Activated CD8-positive, alpha-beta memory T cell treated with anti-CD3 and anti-CD28 coated beads, Interleukin-2, amount 10 ng/mL, durations not matched to agents 7 days and 5 days (primary cell): ENCODE results near the gene ZNHIT2. TPM values are rescaled to one million over a fixed set of nuclear protein-coding genes. Genes with fewer than 3 reads are reported as not detected.
A peak's percentile ranks its signal among the peaks of the same experiment; 100 is the strongest.

Source experiments
- ATAC-seq: fragments of 150-1000 bp; cut with Tn5 transposase; one replicate; pipeline ENCODE4 v1.10.0; 2021; ENCODE audit warnings: moderate library complexity
- CTCF ChIA-PET: fragments of 350-600 bp; sonication (Branson Sonifier 250); formaldehyde crosslinking; loops from one replicate; lab custom pipeline; 2021; ENCODE audit warnings: antibody characterized with exemption; lab: Charles Lee
- DNase-seq: peaks from one replicate; pipeline ENCODE4 v3.0.0-alpha.2; 2020
- H3K27ac Mint-ChIP-seq: one replicate; pipeline ENCODE4 v1.8.0; 2021; ENCODE audit warnings: mild to moderate bottlenecking, mixed read lengths
- H3K27me3 Mint-ChIP-seq: one replicate; pipeline ENCODE4 v1.8.0; 2021; ENCODE audit warnings: mixed read lengths
- H3K36me3 Mint-ChIP-seq: one replicate; pipeline ENCODE4 v1.8.0; 2021; ENCODE audit warnings: mild to moderate bottlenecking, mixed read lengths
- H3K4me1 Mint-ChIP-seq: one replicate; pipeline ENCODE4 v1.8.0; 2021; ENCODE audit warnings: mixed read lengths
- H3K4me3 Mint-ChIP-seq: one replicate; pipeline ENCODE4 v1.8.0; 2021; ENCODE audit warnings: mild to moderate bottlenecking, moderate library complexity, mixed read lengths
- H3K9me3 Mint-ChIP-seq: one replicate; pipeline ENCODE4 v1.8.0; 2022; ENCODE audit warnings: low read depth, mixed read lengths
- total RNA-seq, 2 experiments: library from RNA; stranded (reverse); gene quantifications; one replicate each; pipeline ENCODE4 v1.2.3, GENCODE V29; 2021

The ZNHIT2 gene
- total RNA-seq, 2 experiments from 2014 or later: 10.5 to 13.5 TPM

- Mint-ChIP-seq H3K27ac (peak overlapping the region; percentile 85), H3K4me3 (peak overlapping the region; percentile 80), H3K27me3 (no peaks in the 10 kb centered on the region), H3K4me1 (peaks cover 49% of the 10 kb centered on the region), H3K36me3 (peaks cover under 1% of the 10 kb centered on the region), H3K9me3 (no peaks in the 10 kb centered on the region)
- CTCF ChIA-PET: interaction anchor here (0.6 to 5.4 kb wide), 22 partner anchors 8 to 502 kb away, joined by 3 to 114 read pairs (median 4); partner anchors contain the start of genes ARL2, CAPN1, CDC42EP2 and CDCA5
- ATAC-seq: peak; percentile 55
- peak; percentile 84 for DNase-seq
These were observed 4.7 kb downstream of the ZNHIT2 start for GRCh38 chr11:65112546-65113360.

- ATAC-seq: peak; percentile 83
- DNase-seq: peak; percentile 97
- Mint-ChIP-seq H3K27ac (peak within 1 kb of the TSS; percentile 85), H3K27me3 (no peaks in the 10 kb centered on the region), H3K36me3 (no peaks in the 10 kb centered on the region), H3K4me3 (peak within 1 kb of the TSS; percentile 80), H3K9me3 (no peaks in the 10 kb centered on the region), H3K4me1 (peaks cover 49% of the 10 kb centered on the region)
- CTCF ChIA-PET: interaction anchor here (0.6 to 5.4 kb wide), 24 partner anchors 9 to 503 kb away, joined by 3 to 114 read pairs (median 5); partner anchors contain the start of genes ARL2, CAPN1, CDC42EP2 and CDCA5
These were observed 5.6 kb downstream of the ZNHIT2 start, which contains the start of gene TM7SF2 for GRCh38 chr11:65111744-65112545. TSS of gene TM7SF2 (plus strand) at chr11:65111872. CDS start at chr11:65112016, 144 bp downstream.

- no peak for ATAC-seq
- Mint-ChIP-seq H3K4me1 (peaks cover 43% of the 10 kb centered on the region), H3K27ac (peak overlapping the region; percentile 80), H3K27me3 (no peaks in the 10 kb centered on the region), H3K36me3 (peaks cover 1% of the 10 kb centered on the region), H3K4me3 (peak overlapping the region; percentile 80), H3K9me3 (no peaks in the 10 kb centered on the region)
- CTCF ChIA-PET: interaction anchor here (0.6 to 5.4 kb wide), 30 partner anchors 10 to 504 kb away, joined by 3 to 114 read pairs (median 5); partner anchors contain the start of genes ARL2, CAPN1, CDC42EP2 and CDCA5
- no peak for DNase-seq
These were observed 6.2 kb downstream of the ZNHIT2 start for GRCh38 chr11:65111159-65111743.

GRCh38 chr11:65110354-65110861, 7.1 kb downstream of the ZNHIT2 start:
- Mint-ChIP-seq H3K4me1 (peaks cover 41% of the 10 kb centered on the region), H3K27me3 (no peaks in the 10 kb centered on the region), H3K4me3 (no peak overlapping the region), H3K9me3 (no peaks in the 10 kb centered on the region), H3K27ac (peak overlapping the region; percentile 74), H3K36me3 (peaks cover 8% of the 10 kb centered on the region)
- DNase-seq (peak; percentile 96), ATAC-seq (peak; percentile 40)
- CTCF ChIA-PET: interaction anchor here (0.6 to 5.4 kb wide), 39 partner anchors 10 to 332 kb away, joined by 3 to 114 read pairs (median 4); partner anchors contain the start of genes ARL2, CAPN1, CDC42EP2 and CDCA5

- CTCF ChIA-PET: interaction anchor here (0.6 to 5.4 kb wide), 33 partner anchors 8 to 331 kb away, joined by 3 to 114 read pairs (median 4); partner anchors contain the start of genes ARL2, CAPN1, CDC42EP2 and CDCA5
- H3K4me1 Mint-ChIP-seq: peaks cover 46% of the 10 kb centered on the region
These were observed 8.0 kb downstream of the ZNHIT2 start for GRCh38 chr11:65109231-65110198.

GRCh38 chr11:65108469-65109123, 8.9 kb downstream of the ZNHIT2 start:
- Mint-ChIP-seq H3K36me3 (peaks cover 13% of the 10 kb centered on the region), H3K27ac (no peak overlapping the region), H3K27me3 (no peaks in the 10 kb centered on the region), H3K4me3 (no peak overlapping the region), H3K4me1 (peaks cover 45% of the 10 kb centered on the region), H3K9me3 (no peaks in the 10 kb centered on the region)
- ATAC-seq: no peak
- DNase-seq: no peak
- CTCF ChIA-PET: interaction anchor here (1.0 to 2.8 kb wide), 7 partner anchors 9 to 206 kb away, joined by 3 to 10 read pairs (median 3); partner anchors contain the start of genes CAPN1, CDC42EP2, FAU and MRPL49

More at GRCh38 chr11:65109231-65110198, 8.0 kb downstream of the ZNHIT2 start:
- Mint-ChIP-seq H3K9me3 (no peaks in the 10 kb centered on the region), H3K27me3 (no peaks in the 10 kb centered on the region), H3K4me3 (no peak overlapping the region), H3K27ac (peak overlapping the region; percentile 74), H3K36me3 (peaks cover 13% of the 10 kb centered on the region)
- ATAC-seq: no peak
- DNase-seq: no peak

- H3K4me3 Mint-ChIP-seq: no peak overlapping the region
- no peaks in the 10 kb centered on the region for H3K9me3 Mint-ChIP-seq
- H3K27ac Mint-ChIP-seq: no peak overlapping the region
- no peak for DNase-seq
- peaks cover 40% of the 10 kb centered on the region for H3K4me1 Mint-ChIP-seq
- ATAC-seq: no peak
- no peaks in the 10 kb centered on the region for H3K27me3 Mint-ChIP-seq
- peaks cover 13% of the 10 kb centered on the region for H3K36me3 Mint-ChIP-seq
- CTCF ChIA-PET: interaction anchor here (1.0 to 2.8 kb wide), 6 partner anchors 8 to 73 kb away, joined by 3 to 10 read pairs (median 4); partner anchors contain the start of genes CAPN1, FAU, MRPL49 and VPS51
These were observed 9.6 kb downstream of the ZNHIT2 start for GRCh38 chr11:65107751-65108468.

- H3K27ac Mint-ChIP-seq: no peak overlapping the region
- H3K4me3 Mint-ChIP-seq: no peak overlapping the region
- ATAC-seq (no peak), DNase-seq (no peak)
- H3K4me1 Mint-ChIP-seq: peaks cover 40% of the 10 kb centered on the region
- no peaks in the 10 kb centered on the region for H3K9me3 Mint-ChIP-seq
- no peaks in the 10 kb centered on the region for H3K27me3 Mint-ChIP-seq
- CTCF ChIA-PET: interaction anchor here (0.6 to 2.8 kb wide), 2 partner anchors 9 to 11 kb away, joined by 3 to 10 read pairs; partner anchors contain the start of gene ZNHIT2
- H3K36me3 Mint-ChIP-seq: peaks cover 13% of the 10 kb centered on the region
These were observed 10.4 kb downstream of the ZNHIT2 start for GRCh38 chr11:65107078-65107477.

GRCh38 chr11:65104628-65105027, 12.9 kb downstream of the ZNHIT2 start:
- Mint-ChIP-seq H3K27me3 (no peaks in the 10 kb centered on the region), H3K9me3 (no peaks in the 10 kb centered on the region), H3K4me3 (no peak overlapping the region), H3K36me3 (peaks cover 16% of the 10 kb centered on the region), H3K27ac (peak overlapping the region; percentile 59), H3K4me1 (peaks cover 19% of the 10 kb centered on the region)
- DNase-seq (no peak), ATAC-seq (no peak)
- CTCF ChIA-PET: interaction anchor here (3.7 to 9.1 kb wide), 2 partner anchors 7 to 12 kb away, joined by 16 to 114 read pairs; partner anchors contain the start of genes TM7SF2 and ZNHIT2

GRCh38 chr11:65103476-65103875, 14.0 kb downstream of the ZNHIT2 start:
- H3K4me1 Mint-ChIP-seq: peaks cover 23% of the 10 kb centered on the region
- CTCF ChIA-PET: interaction anchor here (0.7 to 9.1 kb wide), 3 partner anchors 8 to 91 kb away, joined by 3 to 114 read pairs (median 16); partner anchors contain the start of genes TM7SF2 and ZNHIT2
- no peak overlapping the region for H3K27ac Mint-ChIP-seq
- no peaks in the 10 kb centered on the region for H3K9me3 Mint-ChIP-seq
- no peak for DNase-seq
- no peaks in the 10 kb centered on the region for H3K27me3 Mint-ChIP-seq
- H3K4me3 Mint-ChIP-seq: no peak overlapping the region
- no peak for ATAC-seq
- H3K36me3 Mint-ChIP-seq: peaks cover 16% of the 10 kb centered on the region
